GM10248 (cell line): ENCODE data around the gene GPC6.

Experiments used
- CTCF ChIA-PET: fragments of 300-600 bp; sonication (Branson Sonifier 250); formaldehyde crosslinking; extraction: SDS; loops from one replicate; lab custom pipeline; 2021; ENCODE audit warnings: antibody characterized with exemption; lab: Yijun Ruan, JAX
- POLR2A ChIA-PET: fragments of 350-650 bp; sonication (Branson Sonifier 250); formaldehyde crosslinking; extraction: SDS; loops from one replicate; lab custom pipeline; 2020; ENCODE audit warnings: antibody characterized with exemption; lab: Yijun Ruan, JAX
- DNase-seq: peaks from one replicate; pipeline ENCODE4 v3.0.0; 2012; ENCODE audit errors: extremely low spot score
- CTCF ChIP-seq: IDR thresholded peaks from 2 replicates; pipeline ENCODE4 v1.5.1; 2012; ENCODE audit warnings: mild to moderate bottlenecking, low read depth; ENCODE audit errors: extremely low read depth, missing control alignments, control extremely low read depth

The GPC6 gene

GRCh38 chr13:93982179-93982918 lies 755.7 kb downstream of the GPC6 start:
- ChIA-PET CTCF (interaction anchor here (1.1 to 1.9 kb wide), 2 partner anchors 11 to 12 kb away, joined by 3 to 6 read pairs; no protein-coding TSS in a partner anchor), POLR2A (no interaction called here)
- no peak for TF ChIP-seq CTCF

GRCh38 chr13:93984052-93984451 lies 757.4 kb downstream of the GPC6 start:
- ChIA-PET CTCF (interaction anchor here (1.0 to 1.7 kb wide), 3 partner anchors 15 to 377 kb away, joined by 3 to 4 read pairs (median 3); no protein-coding TSS in a partner anchor), POLR2A (no interaction called here)
- no peak for TF ChIP-seq CTCF
- no peak for DNase-seq

More at GRCh38 chr13:93982179-93982918, 755.7 kb downstream of the GPC6 start:
- no peak for DNase-seq

GRCh38 chr13:93984876-93985275 lies 758.3 kb downstream of the GPC6 start:
- DNase-seq: no peak
- TF ChIP-seq CTCF: no peak
- POLR2A ChIA-PET: no interaction called here
- CTCF ChIA-PET: interaction anchor here (1.3 to 1.7 kb wide), 2 partner anchors 14 to 377 kb away, joined by 3 to 4 read pairs; no protein-coding TSS in a partner anchor

- no peak for DNase-seq
- no peak for TF ChIP-seq CTCF
- CTCF ChIA-PET: no interaction called here
- POLR2A ChIA-PET: no interaction called here
Measured at GRCh38 chr13:93987458-93987857, 760.9 kb downstream of the GPC6 start.

GRCh38 chr13:93991569-93991968 lies 765.0 kb downstream of the GPC6 start:
- no peak for TF ChIP-seq CTCF
- ChIA-PET CTCF (no interaction called here), POLR2A (no interaction called here)
- DNase-seq: no peak

GRCh38 chr13:93996481-93996880 lies 769.9 kb downstream of the GPC6 start:
- ChIA-PET CTCF (interaction anchor here (1.4 kb wide), 1 partner anchor 16 kb away, joined by 3 read pairs; no protein-coding TSS in a partner anchor), POLR2A (no interaction called here)
- no peak for TF ChIP-seq CTCF
- DNase-seq: no peak

- ChIA-PET CTCF (no interaction called here), POLR2A (no interaction called here)
- TF ChIP-seq CTCF: no peak
- DNase-seq: no peak
Measured at GRCh38 chr13:94006296-94006695, 779.7 kb downstream of the GPC6 start.
